WERI-Rb-1 (cell line): Measurements from ENCODE around the gene NSL1.

ENCODE experiments used
- DNase-seq: peaks from one replicate; pipeline ENCODE4 v3.0.0-alpha.2; 2020
- H3K27ac ChIP-seq: fragments of 250-450 bp; sonication (Bioruptor Pico); 2 replicates; pipeline ENCODE4 v1.5.1; 2020; ENCODE audit warnings: mild to moderate bottlenecking, moderate library complexity
- H3K27me3 ChIP-seq: fragments of 250-450 bp; sonication (Bioruptor Pico); 2 replicates; pipeline ENCODE4 v1.5.1; 2021; ENCODE audit warnings: mild to moderate bottlenecking, low read depth, moderate library complexity; ENCODE audit not compliant: insufficient read depth, severe bottlenecking
- H3K36me3 ChIP-seq: fragments of 250-450 bp; sonication (Bioruptor Pico); 2 replicates; pipeline ENCODE4 v1.5.1; 2020; ENCODE audit warnings: mild to moderate bottlenecking, moderate library complexity
- H3K4me3 ChIP-seq: 2 replicates; pipeline ENCODE4 v1.5.1; 2011; ENCODE audit warnings: low read depth, mild to moderate bottlenecking, control low read depth, low read length
- H3K9me3 ChIP-seq: fragments of 250-450 bp; sonication (Bioruptor Pico); 2 replicates; pipeline ENCODE4 v1.5.1; 2021; ENCODE audit warnings: mild to moderate bottlenecking, moderate library complexity; ENCODE audit not compliant: severe bottlenecking
- CTCF ChIP-seq: IDR thresholded peaks from 2 replicates; pipeline ENCODE4 v1.5.1; 2011; ENCODE audit warnings: low read depth, mild to moderate bottlenecking, control low read depth, inconsistent platforms, low read length

Gene NSL1

DNA sequence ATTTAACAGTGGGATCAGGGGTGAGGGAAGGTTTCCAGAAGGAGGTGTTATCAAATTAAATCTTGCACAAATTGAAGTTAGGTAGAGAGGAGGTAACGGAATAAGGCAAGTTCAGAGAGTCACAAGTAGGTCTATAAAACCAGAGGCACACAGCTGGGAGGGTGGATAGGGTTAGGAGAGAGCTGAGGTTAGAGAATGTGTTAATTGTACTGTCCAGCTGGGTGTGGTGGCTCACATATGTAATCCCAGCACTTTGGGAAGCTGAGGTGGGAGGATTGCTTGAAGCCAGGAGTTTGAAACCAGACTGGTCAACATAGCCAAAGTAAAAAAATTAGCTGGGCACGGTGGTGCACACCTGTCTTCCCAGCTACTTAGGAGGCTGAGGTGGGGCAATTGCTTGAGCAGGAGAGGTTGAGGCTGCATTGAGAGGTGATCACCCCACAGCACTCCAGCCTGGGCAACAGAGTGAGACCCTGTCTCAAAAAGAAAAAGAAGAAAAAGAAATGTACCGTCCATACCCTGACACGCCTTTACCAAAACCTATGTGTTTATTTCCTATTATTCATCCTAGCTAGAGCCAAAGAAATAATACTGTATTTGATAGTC lies 35.7 kb upstream of the NSL1 start:
- no peaks in the 10 kb centered on the region; the same call in 1 of the 2 replicates for H3K36me3 ChIP-seq
- no peak for DNase-seq
- H3K27me3 ChIP-seq: no peaks in the 10 kb centered on the region
- peak overlapping the region; percentile 34 for H3K27ac ChIP-seq
- no peak for TF ChIP-seq CTCF
- H3K9me3 ChIP-seq: peaks cover 25% of the 10 kb centered on the region
- H3K4me3 ChIP-seq: no peak overlapping the region

DNA sequence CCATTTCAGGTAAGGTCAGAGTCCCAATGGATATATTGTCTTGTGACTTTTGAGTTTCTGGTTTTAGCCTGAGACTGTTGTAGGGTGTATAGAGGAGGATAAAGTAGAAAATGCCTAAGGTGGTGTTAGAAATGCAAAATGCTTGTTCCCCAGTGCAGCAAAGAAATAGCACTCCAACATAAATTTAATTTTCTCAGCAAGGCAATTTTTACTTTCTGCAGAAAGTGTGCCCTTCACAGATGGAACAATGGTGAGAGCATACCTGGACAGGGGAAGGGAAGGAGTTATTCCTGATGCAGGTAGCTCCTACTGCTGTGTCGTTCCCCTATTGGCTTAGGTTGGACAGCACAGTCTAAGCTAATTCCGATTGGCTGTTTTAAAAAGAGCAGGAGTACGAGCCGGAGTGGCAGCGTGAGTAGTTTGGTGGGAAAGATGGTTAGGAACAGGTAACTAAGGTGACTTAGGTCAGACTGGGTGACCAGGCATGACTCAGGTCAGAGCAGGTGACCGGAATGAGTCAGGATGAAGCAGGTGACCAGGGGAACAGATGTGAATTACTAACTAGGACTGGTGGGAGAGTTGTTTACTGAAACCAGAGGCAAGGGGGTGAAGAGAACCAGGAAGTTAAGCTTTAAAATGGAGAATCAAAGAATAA lies 34.3 kb upstream of the NSL1 start:
- TF ChIP-seq CTCF: no peak
- no peak for DNase-seq
- H3K27ac ChIP-seq: no peak overlapping the region
- H3K9me3 ChIP-seq: peaks cover 25% of the 10 kb centered on the region
- H3K36me3 ChIP-seq: no peaks in the 10 kb centered on the region; the same call in 1 of the 2 replicates
- no peak overlapping the region for H3K4me3 ChIP-seq
- H3K27me3 ChIP-seq: no peaks in the 10 kb centered on the region

DNA sequence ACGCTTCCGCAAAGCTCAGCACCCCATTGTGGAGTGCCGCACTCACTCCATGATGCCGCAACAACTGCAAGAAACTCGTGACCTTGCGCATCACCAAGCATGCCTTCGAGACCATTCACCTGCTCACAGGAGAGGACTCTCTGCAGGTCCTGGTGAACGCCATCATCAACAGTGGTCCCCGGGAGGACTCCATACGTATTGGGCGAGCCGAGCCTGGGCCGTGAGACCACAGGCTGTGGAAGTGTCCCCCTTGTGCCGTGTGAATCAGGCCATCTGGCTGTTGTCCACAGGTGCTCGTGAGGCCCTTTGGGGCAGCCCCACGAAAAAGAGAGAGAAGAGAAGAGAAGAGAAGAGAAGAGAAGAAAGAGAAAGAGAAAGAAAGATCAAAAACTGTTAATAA lies 32.6 kb upstream of the NSL1 start:
- TF ChIP-seq CTCF: no peak
- DNase-seq: no peak
- peaks cover 25% of the 10 kb centered on the region for H3K9me3 ChIP-seq
- H3K4me3 ChIP-seq: no peak overlapping the region
- H3K27me3 ChIP-seq: no peaks in the 10 kb centered on the region
- no peaks in the 10 kb centered on the region; the same call in 1 of the 2 replicates for H3K36me3 ChIP-seq
- no peak overlapping the region for H3K27ac ChIP-seq

GRCh38 chr1:212822956-212823355 lies 31.4 kb upstream of the NSL1 start:
- Histone ChIP-seq H3K36me3 (no peaks in the 10 kb centered on the region; the same call in 1 of the 2 replicates), H3K27ac (no peak overlapping the region), H3K4me3 (no peak overlapping the region), H3K9me3 (peaks cover 25% of the 10 kb centered on the region), H3K27me3 (no peaks in the 10 kb centered on the region)
- DNase-seq: no peak
- TF ChIP-seq CTCF: no peak

DNA sequence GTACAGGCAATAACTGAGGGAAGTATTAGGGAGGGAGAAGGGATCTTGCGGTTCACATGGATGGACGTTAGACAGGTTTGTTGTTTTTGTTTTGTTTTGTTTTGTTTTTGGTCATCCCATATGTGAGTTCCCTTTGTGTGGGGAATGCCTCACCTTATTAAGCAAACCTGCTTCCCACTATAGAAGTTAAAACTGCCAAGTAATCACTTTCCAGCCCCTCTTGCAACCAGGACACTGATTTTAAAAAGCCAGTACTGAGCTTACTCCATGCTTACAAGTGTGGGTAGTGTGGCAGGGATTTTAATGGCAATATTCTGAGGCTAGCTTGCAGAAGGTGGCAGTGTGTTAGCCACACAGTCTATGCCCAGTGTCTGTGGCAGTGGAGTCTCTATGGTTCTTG lies 29.4 kb upstream of the NSL1 start:
- Histone ChIP-seq H3K27ac (no peak overlapping the region), H3K9me3 (peaks cover 11% of the 10 kb centered on the region), H3K4me3 (no peak overlapping the region), H3K36me3 (no peaks in the 10 kb centered on the region; the same call in 1 of the 2 replicates), H3K27me3 (no peaks in the 10 kb centered on the region)
- no peak for DNase-seq
- TF ChIP-seq CTCF: no peak
